K562 (cell line): ENCODE measurements around the gene WDR31. TPM values are rescaled to one million over a fixed set of nuclear protein-coding genes. Genes with fewer than 3 reads are reported as not detected.

Experiments used
- ATAC-seq: fragments of 200-7000 bp; cut with Tn5 transposase; 3 replicates; pipeline ENCODE4 v1.9.1; 2020; ENCODE audit warnings: moderate library complexity
- BruUV-seq: library from RNA; stranded (reverse); fragments of 400-500 nt; replicated peaks from 2 replicates; lab custom pipeline; 2021; lab: Mats Ljungman, UMichigan
- CTCF ChIA-PET: fragments of 300-600 bp; formaldehyde crosslinking; extraction: SDS; loops from one replicate; lab custom pipeline; 2021; ENCODE audit warnings: low intra/inter-chr PET ratio; lab: Yijun Ruan, JAX
- POLR2A ChIA-PET: fragments of 300-600, 350-650 bp; sonication (Branson Sonifier 250); formaldehyde crosslinking; extraction: SDS; loops from one replicate; lab custom pipeline; 2021; ENCODE audit warnings: antibody characterized with exemption, inconsistent platforms; lab: Yijun Ruan, JAX
- DNase-seq, 4 experiments: peaks; one replicate each; pipeline versions ENCODE4 v3.0.0 to v3.0.0-alpha.2; 2011 to 2018; ENCODE audit warnings: low spot score in 3 of 4, mixed read lengths in 3 of 4; ENCODE audit errors: extremely low read depth in 1 of 4
- FAIRE-seq: peaks from 2 replicates; lab custom pipeline; 2011; peaks lifted over from hg19 to GRCh38; lab: Jason Lieb, UNC
- H2AFZ ChIP-seq: 2 replicates; pipeline ENCODE4 v1.6.0; 2011; ENCODE audit warnings: low read depth, low read length, control low read depth, inconsistent platforms
- H3K27ac ChIP-seq: fragments of 200-600 bp; 3 replicates; pipeline ENCODE4 v1.8.0; 2011; ENCODE audit warnings: low read depth, mild to moderate bottlenecking, control low read depth, inconsistent platforms, low read length, moderate library complexity, mixed read lengths; ENCODE audit errors: extremely low read depth
- H3K27me3 ChIP-seq, 2 experiments: fragments of 300-600 bp in 1 of 2; 2 replicates in 1 of 2; 3 replicates in 1 of 2; pipeline versions ENCODE4 v1.6.0 to v1.8.0; 2011; ENCODE audit warnings: inconsistent platforms in 2 of 2, low read length in 2 of 2, mild to moderate bottlenecking in 1 of 2, mixed read lengths in 1 of 2, moderate library complexity in 1 of 2; ENCODE audit not compliant: control insufficient read depth in 2 of 2, insufficient read depth in 2 of 2
- H3K36me3 ChIP-seq: fragments of 300-600 bp; 3 replicates; pipeline ENCODE4 v1.8.0; 2011; ENCODE audit warnings: mild to moderate bottlenecking, low read length, inconsistent platforms; ENCODE audit not compliant: control insufficient read depth, insufficient read depth
- H3K4me1 ChIP-seq, 2 experiments: fragments of 200-600 bp in 1 of 2; replicated peaks in 1 of 2; 2 replicates in 1 of 2; 3 replicates in 1 of 2; pipeline versions ENCODE4 v1.5.1 to v1.8.0; 2011; ENCODE audit warnings: inconsistent platforms in 2 of 2, low read length in 2 of 2, mild to moderate bottlenecking in 1 of 2, mixed read lengths in 1 of 2, moderate library complexity in 1 of 2; ENCODE audit not compliant: control insufficient read depth in 2 of 2, insufficient read depth in 2 of 2
- H3K4me2 ChIP-seq: 2 replicates; pipeline ENCODE4 v1.6.1; 2011; ENCODE audit warnings: low read length, control low read depth, inconsistent platforms, mixed read lengths; ENCODE audit not compliant: insufficient read depth
- H3K4me3 ChIP-seq: fragments of 200-600 bp; sonication (generic), shearing (Covaris generic); 2 replicates; pipeline ENCODE4 v1.5.1; 2016; ENCODE audit warnings: control low read depth, inconsistent platforms
- H3K79me2 ChIP-seq: fragments of 200-600 bp; 3 replicates; pipeline ENCODE4 v1.8.0; 2011; ENCODE audit warnings: low read length, inconsistent platforms; ENCODE audit not compliant: control insufficient read depth, insufficient read depth
- H3K9ac ChIP-seq, 2 experiments: 2 replicates each; pipeline versions ENCODE4 v1.6.0 to v1.6.1; 2011; ENCODE audit warnings: low read depth in 2 of 2, low read length in 2 of 2, control low read depth in 1 of 2, inconsistent platforms in 1 of 2, mild to moderate bottlenecking in 1 of 2, mixed read lengths in 1 of 2; ENCODE audit not compliant: insufficient read depth in 1 of 2
- H3K9me1 ChIP-seq: one replicate; pipeline ENCODE4 v1.6.0; 2011; ENCODE audit warnings: inconsistent platforms, mild to moderate bottlenecking, low read length, moderate library complexity; ENCODE audit not compliant: control insufficient read depth, insufficient read depth
- H3K9me3 ChIP-seq: replicated peaks from 2 replicates; pipeline ENCODE4 v1.5.1; 2011; ENCODE audit warnings: low read depth, low read length, inconsistent platforms; ENCODE audit not compliant: control insufficient read depth, insufficient read depth
- H4K20me1 ChIP-seq: replicated peaks from 2 replicates; pipeline ENCODE4 v1.6.1; 2011; ENCODE audit warnings: low read length, inconsistent platforms, mixed read lengths; ENCODE audit not compliant: control insufficient read depth, insufficient read depth
- CHCHD3 ChIP-seq: fragments of 250-450 bp; sonication (Bioruptor Pico); IDR thresholded peaks from 2 replicates; pipeline ENCODE4 v2.1.2; 2022; ENCODE audit warnings: mild to moderate bottlenecking
- HEY1 ChIP-seq: fragments of 250-450 bp; sonication (Bioruptor Pico); IDR thresholded peaks from 2 replicates; pipeline ENCODE4 v1.5.0; 2020; ENCODE audit warnings: mild to moderate bottlenecking, moderate library complexity, borderline replicate concordance
- HNRNPL ChIP-seq: fragments of 200-400 bp; formaldehyde crosslinking; IDR thresholded peaks from 2 replicates; pipeline ENCODE4 v1.6.1; 2017; ENCODE audit warnings: low read depth, mild to moderate bottlenecking, low read length
- KLF10 ChIP-seq: fragments of 250-450 bp; sonication (Bioruptor Pico); IDR thresholded peaks from 2 replicates; pipeline ENCODE4 v1.6.1; 2021; ENCODE audit warnings: matching md5 sums
- MYBL2 ChIP-seq, 2 experiments: fragments of 450-650 bp in 1 of 2; sonication (generic) in 1 of 2; formaldehyde crosslinking in 1 of 2; IDR thresholded peaks; 2 replicates each; pipeline versions ENCODE4 v1.6.1 to v1.8.1; 2017 to 2022; ENCODE audit warnings: borderline replicate concordance in 1 of 2, inconsistent platforms in 1 of 2, low read depth in 1 of 2, mild to moderate bottlenecking in 1 of 2, missing genetic modification reagents in 1 of 2, moderate library complexity in 1 of 2
- MYNN ChIP-seq, 2 experiments: sonication (generic); formaldehyde crosslinking in 1 of 2; IDR thresholded peaks; 2 replicates each; pipeline versions ENCODE4 v1.5.0 to v1.6.1; 2016 to 2020; ENCODE audit warnings: antibody characterized with exemption in 1 of 2, missing genetic modification reagents in 1 of 2
- SMAD4 ChIP-seq: fragments of 250-450 bp; sonication (Bioruptor Pico); conservative IDR thresholded peaks from 2 replicates; pipeline ENCODE4 v1.8.0; 2021; ENCODE audit warnings: inconsistent platforms, mild to moderate bottlenecking, moderate library complexity
- SPI1 ChIP-seq: IDR thresholded peaks from 2 replicates; pipeline ENCODE4 v1.6.1; 2011; ENCODE audit warnings: low read depth, low read length, control low read depth, borderline replicate concordance
- TGIF2 ChIP-seq: sonication (generic); formaldehyde crosslinking; IDR thresholded peaks from 2 replicates; pipeline ENCODE4 v1.8.1; 2022; ENCODE audit warnings: mild to moderate bottlenecking, missing genetic modification reagents, moderate library complexity
- TSC22D4 ChIP-seq: fragments of 450-650 bp; IDR thresholded peaks from 2 replicates; pipeline ENCODE4 v1.6.1; 2016; ENCODE audit warnings: missing genetic modification characterization, missing biosample characterization, control low read depth
- XRCC4 ChIP-seq: IDR thresholded peaks from one replicate; pipeline ENCODE4 v1.6.1; 2011; ENCODE audit not compliant: insufficient read depth, insufficient read length; ENCODE audit errors: extremely low read depth
- ZBED1 ChIP-seq: IDR thresholded peaks from 2 replicates; pipeline ENCODE4 v1.6.1; 2014
- ZBTB17 ChIP-seq: fragments of 450-650 bp; formaldehyde crosslinking; IDR thresholded peaks from 2 replicates; pipeline ENCODE4 v1.4.0; 2020; ENCODE audit warnings: mild to moderate bottlenecking
- ZFX ChIP-seq: sonication (generic); formaldehyde crosslinking; IDR thresholded peaks from 2 replicates; pipeline ENCODE4 v1.8.0; 2022; ENCODE audit warnings: mild to moderate bottlenecking, missing genetic modification reagents, moderate library complexity
- ZNF696 ChIP-seq: fragments of 250-450 bp; sonication (Bioruptor Pico); conservative IDR thresholded peaks from 2 replicates; pipeline ENCODE4 v1.4.0; 2020; ENCODE audit warnings: mild to moderate bottlenecking, moderate library complexity
- ZNF76 ChIP-seq: fragments of 250-450 bp; sonication (Bioruptor Pico); IDR thresholded peaks from 2 replicates; pipeline ENCODE4 v1.4.0; 2020; ENCODE audit warnings: mild to moderate bottlenecking, moderate library complexity, borderline replicate concordance
- WGBS: fragments of 100-300 bp; shearing (Covaris generic); methylation state at CpG from one replicate; pipeline ENCODE4 v1.1.6; 2016; ENCODE audit warnings: low coverage, mixed read lengths; ENCODE audit not compliant: insufficient coverage; ENCODE audit errors: missing lambda C conversion rate; 5-methylcytosine and 5-hydroxymethylcytosine counted together
- in situ Hi-C: fragments of 300-500 bp; cut with MboI; formaldehyde crosslinking; loops from 4 replicates; pipeline ENCODE4 v1.15.0; 2018; ENCODE audit warnings: inconsistent platforms, mixed read lengths
- intact Hi-C: fragments of 100-400 bp; cut with micrococcal nuclease; formaldehyde crosslinking; loops from 2 replicates; pipeline ENCODE4 v1.14.2; 2022
- polyA plus RNA-seq, 8 experiments: library from polyadenylated mRNA; depleted of rRNA in 4 of 8; stranded (reverse) in 5 of 8; unstranded in 3 of 8; fragments of >200 nt; fragmentation: Nextera tagmentation in 2 of 8; fragmentation: Illumina TruSeq in 1 of 8; extraction: Ambion mirVana in 2 of 8; extraction: Trizol in 1 of 8; gene quantifications; 2 replicates each; pipeline versions ENCODE4 v1.2.1 to v1.2.3, GENCODE V29; 2011 to 2014; ENCODE audit warnings: inconsistent platforms in 1 of 8, missing spikeins in 1 of 8
- total RNA-seq, 7 experiments: library from RNA; depleted of rRNA in 6 of 7; stranded (reverse); fragments of >200 nt in 6 of 7; fragmentation: Illumina TruSeq in 2 of 7; extraction: Trizol in 2 of 7; gene quantifications; 2 replicates each; pipeline versions ENCODE4 v1.2.1 to v1.2.3, GENCODE V29; 2011 to 2021; ENCODE audit warnings: low replicate concordance in 1 of 7
- TF ChIP-seq, protein P1 (sequence below), 2 experiments: fragments of 450-650 bp; IDR thresholded peaks; 2 replicates each; pipeline ENCODE4 v1.6.1; 2016

Gene WDR31
- total and polyA plus RNA-seq, 9 of the 15 experiments (the other 6 are each of a cell fraction or from before 2014, with no cell fraction given), result 0.35 to 1.8 (median 0.95) TPM

DNA sequence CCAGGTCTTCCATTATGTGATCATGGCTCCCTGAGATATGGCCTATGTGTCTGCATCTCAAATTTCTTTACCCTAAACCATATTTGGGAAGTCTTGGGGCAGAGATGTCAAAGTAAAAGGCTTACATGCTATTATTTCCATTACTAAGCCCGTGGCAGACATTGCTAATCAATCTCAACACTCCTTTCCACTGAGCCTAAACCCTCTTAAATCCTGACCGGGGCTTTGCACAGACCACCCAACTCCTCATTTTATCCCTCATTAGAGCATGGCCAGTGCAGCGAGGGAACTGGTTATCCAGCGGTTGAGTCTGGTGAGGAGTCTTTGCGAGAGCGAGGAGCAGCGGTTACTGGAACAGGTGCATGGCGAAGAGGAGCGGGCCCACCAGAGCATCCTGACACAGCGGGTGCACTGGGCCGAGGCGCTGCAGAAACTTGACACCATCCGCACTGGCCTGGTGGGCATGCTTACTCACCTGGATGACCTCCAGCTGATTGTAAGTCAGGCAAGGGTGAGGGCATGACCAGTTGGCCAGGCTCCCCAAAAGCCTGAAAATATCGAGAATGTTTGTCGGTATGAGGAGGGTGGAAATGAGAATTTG lies 20.3 kb upstream of the WDR31 start:
- H3K79me2 ChIP-seq, result no peaks in the 10 kb centered on the region
- CTCF ChIA-PET, result no interaction called here
- no peaks in the 10 kb centered on the region for H3K9me3 ChIP-seq
- H3K36me3 ChIP-seq, result no peaks in the 10 kb centered on the region
- no peak overlapping the region for H2AFZ ChIP-seq
- no peak for DNase-seq
- intact Hi-C loops (no loop called here), in situ Hi-C loops (no loop called here)
- no peak for FAIRE-seq
- POLR2A ChIA-PET, result interaction anchor here (1.0 to 2.2 kb wide), 2 partner anchors 8 to 50 kb away, joined by 3 to 22 read pairs; partner anchors contain the start of genes C9orf43 and POLE3
- H3K27me3 ChIP-seq, result 0 out of 5 replicates have a peak, but pooled peaks cover 0 to 9% of the 10 kb centered on the region in 2 experiments
- 0 out of 2 replicates have a peak, but pooled peaks cover 3% of the 10 kb centered on the region for H4K20me1 ChIP-seq
- no peak overlapping the region for H3K27ac ChIP-seq
- no peaks in the 10 kb centered on the region for H3K9me1 ChIP-seq
- H3K4me1 ChIP-seq, result peaks cover 19 to 20% of the 10 kb centered on the region in 2 experiments
- no peak overlapping the region for H3K4me3 ChIP-seq
- no TSS peak for BruUV-seq
- TF ChIP-seq MYBL2 (IDR thresholded peaks at IDR 0.05; ENCODE audit: low read depth) (no peak), MYBL2 (CRISPR knock-in tag; IDR thresholded peaks at IDR 0.05; ENCODE audit: borderline replicate concordance) (no peak), TSC22D4 (tag) (no peak), KLF10 (no peak), HNRNPL (no peak), ZNF696 (CRISPR knock-in tag) (no peak), HEY1 (CRISPR knock-in tag) (no peak), ZNF76 (CRISPR knock-in tag) (no peak), MYNN (IDR thresholded peaks at IDR 0.05) (peak; percentile 87; the same call in 1 of the 2 replicates), MYNN (CRISPR knock-in tag; IDR thresholded peaks at IDR 0.05) (peak; percentile 49; the same call in 1 of the 2 replicates), TGIF2 (CRISPR knock-in tag) (no peak), SMAD4 (CRISPR knock-in tag) (no peak), ZFX (no peak), ZBTB17 (CRISPR knock-in tag) (peak; percentile 65; the same call in 1 of the 2 replicates), SPI1 (no peak), CHCHD3 (CRISPR knock-in tag) (no peak), ZBED1 (no peak), XRCC4 (no peak)
- TF ChIP-seq, protein P1, sequence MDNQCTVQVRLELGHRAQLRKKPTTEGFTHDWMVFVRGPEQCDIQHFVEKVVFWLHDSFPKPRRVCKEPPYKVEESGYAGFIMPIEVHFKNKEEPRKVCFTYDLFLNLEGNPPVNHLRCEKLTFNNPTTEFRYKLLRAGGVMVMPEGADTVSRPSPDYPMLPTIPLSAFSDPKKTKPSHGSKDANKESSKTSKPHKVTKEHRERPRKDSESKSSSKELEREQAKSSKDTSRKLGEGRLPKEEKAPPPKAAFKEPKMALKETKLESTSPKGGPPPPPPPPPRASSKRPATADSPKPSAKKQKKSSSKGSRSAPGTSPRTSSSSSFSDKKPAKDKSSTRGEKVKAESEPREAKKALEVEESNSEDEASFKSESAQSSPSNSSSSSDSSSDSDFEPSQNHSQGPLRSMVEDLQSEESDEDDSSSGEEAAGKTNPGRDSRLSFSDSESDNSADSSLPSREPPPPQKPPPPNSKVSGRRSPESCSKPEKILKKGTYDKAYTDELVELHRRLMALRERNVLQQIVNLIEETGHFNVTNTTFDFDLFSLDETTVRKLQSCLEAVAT (IDR thresholded peaks at IDR 0.05), result peak in 1 of 2 experiments; percentile 52; a peak in 1 of 4 replicates
- no peak overlapping the region for H3K4me2 ChIP-seq
- ATAC-seq, result no peak
- 76% methylated on average over 14 of the region's 15 CpGs for WGBS
- H3K9ac ChIP-seq, result no peak overlapping the region
